Trophoblast cell (in vitro differentiated cells and primary cell): Measurements from ENCODE around the gene CENPF.
A peak's percentile ranks its signal among the peaks of the same experiment; 100 is the strongest.

Source experiments
- DNase-seq, 2 donors: peaks; one replicate each; pipeline ENCODE4 v3.0.0-alpha.2; 2016
- H2AFZ ChIP-seq: 2 replicates; pipeline ENCODE4 v1.6.1; 2013; ENCODE audit warnings: low read length, moderate library complexity, mild to moderate bottlenecking; ENCODE audit not compliant: insufficient read depth, poor library complexity
- H2AK5ac ChIP-seq: 2 replicates; pipeline ENCODE4 v1.6.1; 2013; ENCODE audit warnings: mild to moderate bottlenecking, low read length
- H2BK120ac ChIP-seq: 2 replicates; pipeline ENCODE4 v1.6.1; 2013; ENCODE audit warnings: low read length, mild to moderate bottlenecking, moderate library complexity; ENCODE audit not compliant: insufficient read depth, poor library complexity
- H2BK12ac ChIP-seq: 2 replicates; pipeline ENCODE4 v1.6.1; 2013; ENCODE audit warnings: mild to moderate bottlenecking, low read length, moderate library complexity
- H2BK5ac ChIP-seq: 2 replicates; pipeline ENCODE4 v1.6.1; 2013; ENCODE audit warnings: low read length, low read depth, moderate library complexity, mild to moderate bottlenecking; ENCODE audit not compliant: poor library complexity
- H3K14ac ChIP-seq: 2 replicates; pipeline ENCODE4 v1.6.1; 2013; ENCODE audit warnings: mild to moderate bottlenecking, low read length
- H3K18ac ChIP-seq: 2 replicates; pipeline ENCODE4 v1.6.1; 2013; ENCODE audit warnings: mild to moderate bottlenecking, low read length
- H3K23ac ChIP-seq: 2 replicates; pipeline ENCODE4 v1.6.1; 2013; ENCODE audit warnings: low read length
- H3K27ac ChIP-seq: 2 replicates; pipeline ENCODE4 v1.5.1; 2013; ENCODE audit warnings: low read depth, mild to moderate bottlenecking, inconsistent platforms, low read length, moderate library complexity
- H3K27me3 ChIP-seq: 2 replicates; pipeline ENCODE4 v1.6.1; 2013; ENCODE audit warnings: inconsistent platforms, mild to moderate bottlenecking, low read length, moderate library complexity; ENCODE audit not compliant: insufficient read depth
- H3K36me3 ChIP-seq, 2 experiments: 1 replicate in 1 of 2; 2 replicates in 1 of 2; pipeline ENCODE4 v1.6.1; 2013; ENCODE audit warnings: low read length in 2 of 2, mild to moderate bottlenecking in 2 of 2, moderate library complexity in 1 of 2; ENCODE audit not compliant: insufficient read depth in 2 of 2, control insufficient read depth in 1 of 2
- H3K4ac ChIP-seq: 2 replicates; pipeline ENCODE4 v1.6.1; 2013; ENCODE audit warnings: low read depth, mild to moderate bottlenecking, low read length, moderate library complexity
- H3K4me1 ChIP-seq, 2 experiments: 1 replicate in 1 of 2; 2 replicates in 1 of 2; pipeline ENCODE4 v1.6.1; 2013; ENCODE audit warnings: low read length in 2 of 2, mild to moderate bottlenecking in 2 of 2, moderate library complexity in 1 of 2; ENCODE audit not compliant: insufficient read depth in 2 of 2, control insufficient read depth in 1 of 2
- H3K4me2 ChIP-seq: 2 replicates; pipeline ENCODE4 v1.6.1; 2013; ENCODE audit warnings: inconsistent platforms, mild to moderate bottlenecking, low read length, moderate library complexity
- H3K4me3 ChIP-seq: 2 replicates; pipeline ENCODE4 v1.5.1; 2013; ENCODE audit warnings: mild to moderate bottlenecking, low read depth, low read length, inconsistent platforms
- H3K79me1 ChIP-seq: one replicate; pipeline ENCODE4 v1.6.1; 2013; ENCODE audit warnings: low read length
- H3K79me2 ChIP-seq: 2 replicates; pipeline ENCODE4 v1.6.1; 2013; ENCODE audit warnings: low read length, mild to moderate bottlenecking; ENCODE audit not compliant: control insufficient read depth, insufficient read depth, poor library complexity
- H3K9ac ChIP-seq: 2 replicates; pipeline ENCODE4 v1.6.1; 2013; ENCODE audit warnings: mild to moderate bottlenecking, low read length
- H3K9me3 ChIP-seq: 2 replicates; pipeline ENCODE4 v1.6.1; 2013; ENCODE audit warnings: low read depth, mild to moderate bottlenecking, control low read depth, inconsistent platforms, low read length; ENCODE audit not compliant: insufficient read depth
- H4K12ac ChIP-seq: 2 replicates; pipeline ENCODE4 v1.6.1; 2013; ENCODE audit warnings: low read depth, mild to moderate bottlenecking, low read length, moderate library complexity
- H4K8ac ChIP-seq: 2 replicates; pipeline ENCODE4 v1.6.1; 2013; ENCODE audit warnings: low read depth, mild to moderate bottlenecking, low read length, moderate library complexity
- H4K91ac ChIP-seq: one replicate; pipeline ENCODE4 v1.6.1; 2013; ENCODE audit warnings: low read depth, mild to moderate bottlenecking, low read length, moderate library complexity
- WGBS: extraction: QIAGEN DNeasy Blood & Tissue Kit; methylation state at CpG from one replicate; pipeline ENCODE4 v1.1.7; 2013; ENCODE audit warnings: missing lambda C conversion rate; ENCODE audit not compliant: insufficient read length, insufficient coverage; ENCODE audit errors: extremely low coverage; 5-methylcytosine and 5-hydroxymethylcytosine counted together

Gene CENPF

GRCh38 chr1:214583113-214583512 lies 19.9 kb upstream of the CENPF start:
- H2AFZ ChIP-seq: no peak overlapping the region
- DNase-seq: no peak
- H3K4me1 ChIP-seq: peaks cover 0 to 4% of the 10 kb centered on the region in 2 experiments
- no peaks in the 10 kb centered on the region for H3K9me3 ChIP-seq
- H4K91ac ChIP-seq: no peak overlapping the region
- no peaks in the 10 kb centered on the region for H3K36me3 ChIP-seq
- no peak overlapping the region for H4K12ac ChIP-seq
- no peak overlapping the region for H2BK12ac ChIP-seq
- H3K9ac ChIP-seq: no peak overlapping the region
- H3K14ac ChIP-seq: no peak overlapping the region
- H3K23ac ChIP-seq: no peak overlapping the region
- H2BK120ac ChIP-seq: no peak overlapping the region
- H3K4ac ChIP-seq: no peak overlapping the region
- no peak overlapping the region for H2AK5ac ChIP-seq
- no peak overlapping the region for H4K8ac ChIP-seq
- WGBS: no CpG with 5 or more reads among the region's 6 CpGs
- H3K18ac ChIP-seq: no peak overlapping the region
- peaks cover 2% of the 10 kb centered on the region for H3K79me1 ChIP-seq
- no peaks in the 10 kb centered on the region for H3K79me2 ChIP-seq
- H3K4me3 ChIP-seq: no peak overlapping the region
- H3K27ac ChIP-seq: no peak overlapping the region
- H3K27me3 ChIP-seq: no peaks in the 10 kb centered on the region
- H2BK5ac ChIP-seq: no peak overlapping the region
- H3K4me2 ChIP-seq: no peak overlapping the region

GRCh38 chr1:214583824-214584554 lies 19.0 kb upstream of the CENPF start:
- Histone ChIP-seq H2AK5ac (no peak overlapping the region), H3K27ac (no peak overlapping the region), H3K4ac (no peak overlapping the region), H4K12ac (no peak overlapping the region), H3K18ac (no peak overlapping the region), H3K9ac (no peak overlapping the region), H3K4me2 (no peak overlapping the region), H3K4me1 (peaks cover 0 to 4% of the 10 kb centered on the region in 2 experiments), H3K36me3 (no peaks in the 10 kb centered on the region), H4K8ac (no peak overlapping the region), H3K23ac (no peak overlapping the region), H4K91ac (peak overlapping the region; percentile 33), H2BK120ac (no peak overlapping the region), H3K79me1 (peaks cover 2% of the 10 kb centered on the region), H2BK5ac (no peak overlapping the region), H3K79me2 (no peaks in the 10 kb centered on the region), H3K4me3 (no peak overlapping the region), H3K14ac (no peak overlapping the region), H2AFZ (no peak overlapping the region), H3K9me3 (no peaks in the 10 kb centered on the region), H2BK12ac (no peak overlapping the region), H3K27me3 (no peaks in the 10 kb centered on the region)
- WGBS: no CpG with 5 or more reads among the region's 7 CpGs
- no peak for DNase-seq

DNA sequence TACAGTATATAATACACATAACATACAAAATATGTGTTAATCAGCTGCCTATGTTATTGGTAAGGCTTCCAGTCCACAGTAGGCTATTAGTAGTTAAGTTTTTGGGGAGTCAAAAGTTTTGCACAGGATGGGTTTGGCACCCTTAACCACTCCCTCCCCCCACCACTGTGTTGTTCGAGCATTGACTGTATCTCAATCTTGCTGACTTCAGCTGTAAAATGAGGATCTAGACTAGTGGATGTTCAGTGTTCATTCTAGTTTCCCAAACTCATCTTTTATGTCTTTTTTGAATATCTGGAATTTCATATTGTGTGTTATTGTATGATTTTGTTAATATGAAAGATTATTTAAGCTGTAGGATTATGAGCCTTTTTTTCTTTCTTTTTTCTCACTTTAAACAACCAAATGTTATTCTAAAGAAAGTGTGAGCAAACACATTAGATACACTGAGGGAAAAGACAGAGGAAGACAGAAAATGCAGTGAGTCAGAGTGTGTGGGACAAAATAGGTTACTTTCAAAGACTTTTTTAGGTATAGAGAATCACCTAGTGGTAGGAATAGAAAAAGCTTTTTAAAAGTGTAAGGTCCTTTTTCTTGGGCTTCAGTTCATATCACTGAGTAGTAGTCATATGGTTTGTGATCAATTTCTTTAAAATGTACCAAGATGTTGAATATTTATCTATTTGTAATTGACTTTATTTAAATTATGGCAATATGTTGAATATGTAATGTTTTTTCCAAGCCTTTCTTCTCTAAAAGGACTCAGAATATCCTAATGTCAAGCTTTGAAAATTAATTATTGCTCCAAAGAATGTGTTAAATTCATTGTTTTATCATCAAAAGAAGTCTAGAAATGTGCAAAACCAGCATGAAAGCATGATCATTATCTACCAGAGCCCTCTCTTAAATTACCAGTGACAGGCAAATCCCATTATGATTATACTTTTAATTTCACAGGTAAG lies 17.9 kb upstream of the CENPF start:
- no peak overlapping the region for H3K4ac ChIP-seq
- H4K12ac ChIP-seq: no peak overlapping the region
- no peak overlapping the region for H3K9ac ChIP-seq
- no peak overlapping the region for H3K23ac ChIP-seq
- H3K27me3 ChIP-seq: no peaks in the 10 kb centered on the region
- no peaks in the 10 kb centered on the region for H3K36me3 ChIP-seq
- no peak overlapping the region for H4K8ac ChIP-seq
- peak overlapping the region; percentile 77 for H2BK12ac ChIP-seq
- H3K79me1 ChIP-seq: peaks cover 2% of the 10 kb centered on the region
- no peak overlapping the region for H3K4me2 ChIP-seq
- no peak overlapping the region for H3K18ac ChIP-seq
- no peak overlapping the region for H3K14ac ChIP-seq
- no peaks in the 10 kb centered on the region for H3K9me3 ChIP-seq
- H3K79me2 ChIP-seq: no peaks in the 10 kb centered on the region
- no peak overlapping the region for H3K27ac ChIP-seq
- no peak overlapping the region for H4K91ac ChIP-seq
- H2BK5ac ChIP-seq: no peak overlapping the region
- no peak overlapping the region for H2BK120ac ChIP-seq
- peak; percentile 25 to 70 for DNase-seq
- WGBS: no CpG with 5 or more reads among the region's 1 CpG
- H2AK5ac ChIP-seq: no peak overlapping the region
- H3K4me1 ChIP-seq: peaks cover 0 to 4% of the 10 kb centered on the region in 2 experiments
- H3K4me3 ChIP-seq: no peak overlapping the region
- no peak overlapping the region for H2AFZ ChIP-seq

DNA sequence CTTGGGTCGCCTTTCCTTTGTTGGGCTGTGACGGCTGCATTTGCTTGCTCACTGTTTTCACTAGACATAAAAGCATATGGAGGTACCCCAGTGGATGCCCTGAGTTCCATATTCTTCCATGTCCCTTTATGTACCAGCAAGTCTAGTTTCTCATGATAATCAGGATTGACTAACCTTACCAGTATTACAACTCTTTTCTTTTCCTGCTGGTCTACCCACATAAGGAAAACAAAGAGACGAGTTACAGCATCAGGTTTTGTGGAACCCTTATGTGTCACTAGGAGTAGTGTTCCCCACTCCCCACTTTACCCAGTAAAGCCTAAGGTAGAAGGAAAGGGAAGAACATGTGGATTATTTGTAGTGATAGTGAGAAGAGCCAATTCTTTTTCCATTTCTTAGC lies 16.4 kb upstream of the CENPF start:
- no CpG with 5 or more reads among the region's 3 CpGs for WGBS
- Histone ChIP-seq H3K4ac (no peak overlapping the region), H4K12ac (no peak overlapping the region), H4K8ac (no peak overlapping the region), H3K9me3 (no peaks in the 10 kb centered on the region), H2BK12ac (no peak overlapping the region), H3K9ac (no peak overlapping the region), H3K27ac (no peak overlapping the region), H3K14ac (no peak overlapping the region), H3K36me3 (no peaks in the 10 kb centered on the region), H3K18ac (no peak overlapping the region), H2AFZ (no peak overlapping the region), H3K79me1 (peaks cover 2% of the 10 kb centered on the region), H3K79me2 (no peaks in the 10 kb centered on the region), H3K23ac (no peak overlapping the region), H4K91ac (no peak overlapping the region), H2BK5ac (no peak overlapping the region), H2AK5ac (no peak overlapping the region), H2BK120ac (no peak overlapping the region), H3K4me1 (peaks cover 0 to 4% of the 10 kb centered on the region in 2 experiments), H3K4me2 (no peak overlapping the region), H3K27me3 (no peaks in the 10 kb centered on the region), H3K4me3 (no peak overlapping the region)
- DNase-seq: peak in 1 of 2 donors; percentile 45
